Measurements from ENCODE around the gene OCIAD1.

DNA sequence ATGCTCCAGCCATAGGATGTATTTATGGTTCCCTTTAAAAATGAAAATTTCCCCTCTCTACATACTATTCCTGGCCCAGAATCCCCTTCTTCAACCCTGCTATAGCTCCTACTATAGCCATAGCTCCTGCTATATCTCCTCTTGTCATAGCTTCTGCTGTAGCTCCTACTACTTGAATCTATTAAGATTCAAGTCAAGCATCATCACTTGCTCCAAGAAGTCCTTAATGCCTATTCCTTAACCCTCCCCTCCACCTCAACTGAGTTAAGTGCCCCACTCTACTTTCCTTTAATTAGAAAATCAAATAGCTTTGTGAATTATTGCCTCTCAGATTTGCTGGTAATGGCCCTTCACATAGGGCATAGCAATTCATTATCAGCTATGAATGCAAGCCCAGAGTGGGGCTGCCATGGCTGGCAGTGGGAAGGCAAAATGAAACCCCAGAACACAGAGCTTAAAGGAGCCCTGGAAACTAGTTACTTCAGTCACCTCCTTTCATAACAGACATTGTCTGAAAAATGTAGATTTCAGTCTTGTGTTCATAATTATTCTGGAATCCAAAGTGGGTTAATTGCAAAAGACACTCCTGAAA is 60.2 kb downstream of the OCIAD1 start:
- TF ChIP-seq BHLHE40 (IDR thresholded peaks at IDR 0.05; ENCODE audit: borderline replicate concordance) = no peak
- TF ChIP-seq, protein P1, sequence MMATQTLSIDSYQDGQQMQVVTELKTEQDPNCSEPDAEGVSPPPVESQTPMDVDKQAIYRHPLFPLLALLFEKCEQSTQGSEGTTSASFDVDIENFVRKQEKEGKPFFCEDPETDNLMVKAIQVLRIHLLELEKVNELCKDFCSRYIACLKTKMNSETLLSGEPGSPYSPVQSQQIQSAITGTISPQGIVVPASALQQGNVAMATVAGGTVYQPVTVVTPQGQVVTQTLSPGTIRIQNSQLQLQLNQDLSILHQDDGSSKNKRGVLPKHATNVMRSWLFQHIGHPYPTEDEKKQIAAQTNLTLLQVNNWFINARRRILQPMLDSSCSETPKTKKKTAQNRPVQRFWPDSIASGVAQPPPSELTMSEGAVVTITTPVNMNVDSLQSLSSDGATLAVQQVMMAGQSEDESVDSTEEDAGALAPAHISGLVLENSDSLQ (IDR thresholded peaks at IDR 0.05) = no peak
- no peak for TF ChIP-seq FOXA1 (IDR thresholded peaks at IDR 0.05)
- TF ChIP-seq FOXM1 (IDR thresholded peaks at IDR 0.05; ENCODE audit: borderline replicate concordance) = no peak
- no peak for TF ChIP-seq LEF1 (IDR thresholded peaks at IDR 0.05; ENCODE audit: borderline replicate concordance)
- TF ChIP-seq SP1 (IDR thresholded peaks at IDR 0.05) = no peak
- TF ChIP-seq FOXK2 (IDR thresholded peaks at IDR 0.05) = no peak
- no peak for TF ChIP-seq L3MBTL2 (conservative IDR thresholded peaks at IDR 0.05)

Data from HEK293T (cell line).